HL-60 (cell line): Measurements from ENCODE around the gene OBSL1.

Experiments used
- DNase-seq, 2 experiments: peaks; one replicate each; pipeline ENCODE4 v3.0.0-alpha.2; 2010 to 2020; ENCODE audit warnings: low read depth in 1 of 2, low spot score in 1 of 2
- H3K27ac ChIP-seq: fragments of 250-450 bp; sonication (Bioruptor Pico); replicated peaks from 2 replicates; pipeline ENCODE4 v1.5.1; 2020; ENCODE audit warnings: mild to moderate bottlenecking, moderate library complexity
- H3K27me3 ChIP-seq: fragments of 250-450 bp; sonication (Bioruptor Pico); 2 replicates; pipeline ENCODE4 v1.5.1; 2021; ENCODE audit warnings: mild to moderate bottlenecking, moderate library complexity; ENCODE audit not compliant: insufficient read depth, poor library complexity, severe bottlenecking
- H3K4me3 ChIP-seq: replicated peaks from 2 replicates; pipeline ENCODE4 v1.5.1; 2011; ENCODE audit warnings: mild to moderate bottlenecking, control low read depth, low read length; ENCODE audit not compliant: insufficient read depth
- GABPA ChIP-seq: IDR thresholded peaks from 2 replicates; pipeline ENCODE4 v1.6.1; 2012; ENCODE audit warnings: low read depth
- POLR2AphosphoS5 ChIP-seq: IDR thresholded peaks from 2 replicates; pipeline ENCODE4 v1.6.1; 2012; ENCODE audit warnings: low read depth
- REST ChIP-seq: IDR thresholded peaks from 2 replicates; pipeline ENCODE4 v1.6.1; 2012; ENCODE audit warnings: low read depth; ENCODE audit not compliant: insufficient replicate concordance
- SPI1 ChIP-seq: IDR thresholded peaks from 2 replicates; pipeline ENCODE4 v1.6.1; 2012; ENCODE audit warnings: low read depth, mild to moderate bottlenecking, borderline replicate concordance
- TF ChIP-seq, protein P1 (sequence below): IDR thresholded peaks from one replicate; pipeline ENCODE4 v1.5.1; 2011; ENCODE audit warnings: low read length, control low read depth, inconsistent platforms; ENCODE audit not compliant: insufficient read depth

OBSL1 gene

DNA sequence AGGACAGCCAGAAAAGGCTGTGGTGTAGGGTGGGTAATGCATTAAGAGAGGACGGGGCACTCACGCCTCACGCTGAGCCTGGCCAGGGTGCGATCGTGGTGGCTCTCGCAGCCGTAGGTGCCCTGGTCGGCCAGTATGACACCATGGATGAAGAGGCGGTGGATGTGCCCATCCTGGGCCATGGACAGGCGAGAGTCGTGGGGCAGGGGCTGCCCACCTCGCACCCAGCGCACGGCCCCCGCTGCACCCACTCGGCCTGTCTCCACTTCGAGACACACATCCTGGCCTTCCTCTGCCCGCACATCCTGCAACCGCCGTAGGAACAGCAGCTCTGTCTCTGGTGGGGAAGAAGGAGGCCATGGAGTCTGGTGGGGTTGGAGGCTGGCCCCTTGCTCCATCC, 15.4 kb downstream of the OBSL1 start:
- H3K27me3 ChIP-seq = peaks cover 22% of the 10 kb centered on the region
- TF ChIP-seq GABPA (no peak), POLR2AphosphoS5 (no peak), REST (no peak), SPI1 (no peak)
- TF ChIP-seq, protein P1, sequence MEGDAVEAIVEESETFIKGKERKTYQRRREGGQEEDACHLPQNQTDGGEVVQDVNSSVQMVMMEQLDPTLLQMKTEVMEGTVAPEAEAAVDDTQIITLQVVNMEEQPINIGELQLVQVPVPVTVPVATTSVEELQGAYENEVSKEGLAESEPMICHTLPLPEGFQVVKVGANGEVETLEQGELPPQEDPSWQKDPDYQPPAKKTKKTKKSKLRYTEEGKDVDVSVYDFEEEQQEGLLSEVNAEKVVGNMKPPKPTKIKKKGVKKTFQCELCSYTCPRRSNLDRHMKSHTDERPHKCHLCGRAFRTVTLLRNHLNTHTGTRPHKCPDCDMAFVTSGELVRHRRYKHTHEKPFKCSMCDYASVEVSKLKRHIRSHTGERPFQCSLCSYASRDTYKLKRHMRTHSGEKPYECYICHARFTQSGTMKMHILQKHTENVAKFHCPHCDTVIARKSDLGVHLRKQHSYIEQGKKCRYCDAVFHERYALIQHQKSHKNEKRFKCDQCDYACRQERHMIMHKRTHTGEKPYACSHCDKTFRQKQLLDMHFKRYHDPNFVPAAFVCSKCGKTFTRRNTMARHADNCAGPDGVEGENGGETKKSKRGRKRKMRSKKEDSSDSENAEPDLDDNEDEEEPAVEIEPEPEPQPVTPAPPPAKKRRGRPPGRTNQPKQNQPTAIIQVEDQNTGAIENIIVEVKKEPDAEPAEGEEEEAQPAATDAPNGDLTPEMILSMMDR = no peak
- no peak overlapping the region for H3K27ac ChIP-seq
- no peak for DNase-seq
- no peak overlapping the region for H3K4me3 ChIP-seq

DNA sequence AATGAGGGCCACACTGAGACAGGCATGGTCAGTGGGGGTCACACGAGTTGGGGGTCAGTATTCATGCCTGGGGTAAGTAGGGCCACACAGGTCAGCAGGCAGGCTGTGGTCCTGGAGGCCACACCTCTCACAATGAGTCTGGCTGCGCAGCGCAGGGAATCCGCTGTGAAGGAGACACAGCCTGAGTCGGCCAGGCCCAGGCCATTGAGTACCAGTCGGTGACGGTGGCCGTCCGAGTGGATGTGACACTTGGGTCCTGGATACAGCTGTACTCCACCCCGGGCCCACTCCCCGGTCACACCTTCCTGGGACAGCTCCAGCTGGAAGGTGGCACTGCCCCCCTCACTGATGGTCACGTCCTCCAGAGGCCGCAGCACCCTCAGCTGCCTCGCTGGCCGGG, 17.0 kb downstream of the OBSL1 start:
- TF ChIP-seq SPI1 = no peak
- Histone ChIP-seq H3K27ac (no peak overlapping the region), H3K4me3 (no peak overlapping the region), H3K27me3 (peaks cover 28% of the 10 kb centered on the region)
- no peak for DNase-seq

GRCh38 chr2:219553463-219553963, 17.8 kb downstream of the OBSL1 start:
- H3K27me3 ChIP-seq = peaks cover 28% of the 10 kb centered on the region
- no peak overlapping the region for H3K4me3 ChIP-seq
- TF ChIP-seq REST (no peak), SPI1 (no peak), POLR2AphosphoS5 (no peak), GABPA (no peak)
- TF ChIP-seq, protein P1 = no peak
- no peak overlapping the region for H3K27ac ChIP-seq
- no peak for DNase-seq

DNA sequence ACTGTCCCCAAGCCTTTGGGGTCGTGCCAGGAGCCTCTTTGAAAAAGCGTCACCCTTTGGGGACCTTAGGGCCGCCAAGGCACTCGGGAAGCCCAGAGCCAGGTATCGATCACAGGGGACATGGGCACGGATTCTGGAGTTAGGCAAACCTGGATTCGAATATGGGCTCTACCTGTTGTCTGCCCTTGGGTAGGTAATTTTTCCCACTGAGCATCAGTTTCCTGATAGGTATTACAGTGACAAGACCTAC, 18.2 kb downstream of the OBSL1 start:
- Histone ChIP-seq H3K27ac (no peak overlapping the region), H3K4me3 (no peak overlapping the region), H3K27me3 (peaks cover 28% of the 10 kb centered on the region)
- DNase-seq = no peak
- TF ChIP-seq REST (no peak), GABPA (no peak), SPI1 (no peak), POLR2AphosphoS5 (no peak)
- TF ChIP-seq, protein P1 = no peak
